Cortex of kidney (tissue), 1 donor: ENCODE results near the gene KLHL29.

ENCODE experiments used
- DNase-seq: peaks from one replicate; lab custom pipeline; 2025; lab: John Stamatoyannopoulos, UW

Gene KLHL29

DNA sequence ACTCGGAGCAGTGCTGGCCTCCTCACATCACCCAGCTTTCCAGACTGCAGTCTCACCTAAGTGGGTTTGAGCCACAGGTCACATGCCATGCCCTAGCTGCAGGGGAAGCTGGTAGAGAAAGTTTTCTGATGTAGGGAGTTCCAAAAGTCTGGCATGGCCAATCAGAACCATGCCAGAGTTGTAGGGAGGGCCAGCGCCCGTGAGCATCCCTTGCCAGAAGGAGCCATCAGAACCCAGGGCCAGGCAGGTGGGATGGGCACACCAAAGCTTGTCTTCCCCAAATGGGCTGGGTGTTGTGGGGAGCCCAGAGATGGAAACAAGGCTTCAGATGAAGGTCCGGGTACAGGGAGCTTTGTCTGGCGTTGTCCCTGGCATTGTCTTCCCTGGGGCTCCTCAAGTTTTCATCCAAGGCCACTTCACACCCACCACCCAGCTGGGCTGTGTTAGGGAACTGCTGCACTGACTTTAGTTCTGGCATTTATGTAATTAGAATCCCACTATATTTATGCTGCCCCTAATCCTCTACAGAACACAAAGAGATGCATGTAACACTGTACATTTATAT is 247.9 kb downstream of the KLHL29 start:
- no peak for DNase-seq

DNA sequence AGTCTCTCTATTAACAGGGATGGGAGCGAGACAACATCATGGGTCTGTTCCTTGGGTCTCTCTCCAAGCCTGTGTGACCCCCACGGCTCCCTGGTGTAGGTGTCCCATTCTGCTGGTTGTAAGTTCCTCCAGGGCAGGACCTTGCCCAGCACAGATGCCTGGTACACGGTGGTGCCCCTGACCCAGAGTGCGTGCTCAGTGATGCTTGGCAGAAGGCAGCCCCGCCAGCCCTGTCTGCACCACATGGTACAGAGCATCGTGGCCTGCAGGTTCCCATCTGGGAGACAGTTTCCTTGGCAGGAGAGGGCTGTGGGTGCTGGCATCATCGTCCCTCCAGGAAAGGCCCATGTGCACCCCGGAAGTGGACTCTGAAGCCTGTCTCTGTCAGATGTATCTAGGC is 249.0 kb downstream of the KLHL29 start:
- no peak for DNase-seq

DNA sequence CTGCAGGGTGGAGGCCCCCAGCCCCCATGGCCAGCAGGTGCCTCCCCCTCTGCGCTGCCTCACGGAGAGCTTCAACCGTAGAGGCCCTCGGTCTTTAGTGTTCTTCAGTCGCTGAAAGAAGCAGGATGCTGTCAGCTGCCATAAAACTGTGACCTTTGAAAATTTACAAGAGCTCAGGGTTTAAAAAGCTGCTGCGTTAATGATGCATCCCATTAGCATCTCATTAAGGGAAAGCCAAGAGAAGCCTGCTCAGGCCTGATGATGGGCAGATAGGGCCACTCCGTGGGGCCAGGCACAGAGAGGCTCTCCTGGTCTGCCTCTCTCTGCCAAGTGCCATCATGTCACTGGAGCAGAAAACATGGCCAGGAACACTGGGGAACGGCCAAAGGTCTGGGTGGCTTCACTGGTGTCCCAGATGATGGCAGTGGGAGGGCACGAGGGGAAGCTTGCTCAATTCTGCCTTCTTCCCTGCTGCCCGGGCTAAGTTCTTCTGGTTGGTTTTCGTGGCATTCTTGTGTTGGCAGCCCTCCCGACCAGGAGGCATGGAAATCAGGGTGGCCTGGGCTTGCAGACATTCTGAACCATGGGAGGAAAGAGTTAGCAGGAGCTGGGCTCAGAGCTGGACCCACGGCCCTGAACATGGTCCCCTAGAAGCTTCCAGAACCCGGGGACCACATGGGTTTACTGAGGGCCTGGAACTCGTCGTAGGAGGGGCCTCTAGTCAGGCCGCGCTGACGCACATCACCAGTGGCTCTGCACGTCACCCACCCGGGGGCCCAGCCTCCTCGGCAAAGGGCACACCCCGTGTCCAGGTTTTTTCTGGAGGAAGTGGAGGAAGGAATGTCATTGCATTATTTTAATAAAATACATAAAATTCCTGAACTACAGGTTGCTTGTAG is 250.7 kb downstream of the KLHL29 start:
- no peak for DNase-seq

DNA sequence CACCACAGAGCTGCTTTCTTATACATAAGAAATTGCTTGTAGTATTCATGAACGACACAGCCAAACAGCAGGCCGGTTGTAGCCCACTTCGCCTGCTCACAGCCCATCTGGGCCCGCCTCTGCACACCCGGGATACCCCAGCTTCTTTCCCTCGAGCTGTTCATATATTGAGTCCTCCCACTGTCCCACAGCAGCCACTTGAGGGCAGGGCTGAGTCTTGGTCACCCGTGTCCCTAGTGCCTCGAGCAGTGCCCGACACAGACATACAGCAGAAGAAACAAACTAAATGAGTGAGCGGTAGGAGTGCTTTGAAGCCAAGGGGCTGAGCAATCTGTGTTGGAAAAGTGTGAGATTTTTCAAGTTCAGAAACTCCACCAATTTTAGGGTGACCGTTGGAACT is 251.4 kb downstream of the KLHL29 start:
- DNase-seq, result no peak

DNA sequence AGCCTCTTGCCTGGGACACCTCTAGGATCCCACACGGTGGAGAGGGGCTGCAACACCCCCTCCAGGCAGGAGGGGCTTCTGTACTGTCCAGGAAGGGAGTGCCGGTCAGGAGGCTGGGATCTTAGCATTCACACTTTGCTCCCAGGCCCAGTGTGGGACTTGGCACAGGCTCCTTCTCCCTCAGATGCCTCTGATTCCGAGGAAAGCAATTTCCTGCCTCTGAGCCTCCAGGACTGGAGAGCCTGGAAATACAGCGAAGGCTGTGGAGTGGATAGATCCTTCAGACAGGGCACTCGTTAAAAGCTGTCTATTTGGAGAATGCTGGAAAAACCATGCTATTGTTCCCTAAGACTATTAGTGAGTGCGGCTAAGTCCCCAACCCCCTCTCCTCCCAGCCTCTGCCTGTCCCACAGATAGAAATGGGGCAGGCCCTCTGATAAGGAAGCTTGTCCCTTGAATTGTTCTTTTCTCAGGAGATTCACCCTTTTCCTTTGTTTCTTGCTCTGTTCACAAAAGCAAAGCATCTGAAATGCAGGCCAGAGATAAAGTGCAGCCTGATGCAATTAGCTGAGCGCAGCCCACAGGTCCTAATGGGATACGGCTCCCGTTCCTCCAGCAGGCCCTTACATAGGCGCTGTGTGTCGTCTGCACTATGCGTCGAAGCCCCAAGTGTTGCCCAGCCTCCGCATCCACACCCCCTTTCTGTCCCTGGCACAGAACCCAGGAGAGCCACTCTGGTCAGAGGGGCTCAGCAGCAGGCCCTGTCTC is 252.2 kb downstream of the KLHL29 start:
- DNase-seq, result no peak

DNA sequence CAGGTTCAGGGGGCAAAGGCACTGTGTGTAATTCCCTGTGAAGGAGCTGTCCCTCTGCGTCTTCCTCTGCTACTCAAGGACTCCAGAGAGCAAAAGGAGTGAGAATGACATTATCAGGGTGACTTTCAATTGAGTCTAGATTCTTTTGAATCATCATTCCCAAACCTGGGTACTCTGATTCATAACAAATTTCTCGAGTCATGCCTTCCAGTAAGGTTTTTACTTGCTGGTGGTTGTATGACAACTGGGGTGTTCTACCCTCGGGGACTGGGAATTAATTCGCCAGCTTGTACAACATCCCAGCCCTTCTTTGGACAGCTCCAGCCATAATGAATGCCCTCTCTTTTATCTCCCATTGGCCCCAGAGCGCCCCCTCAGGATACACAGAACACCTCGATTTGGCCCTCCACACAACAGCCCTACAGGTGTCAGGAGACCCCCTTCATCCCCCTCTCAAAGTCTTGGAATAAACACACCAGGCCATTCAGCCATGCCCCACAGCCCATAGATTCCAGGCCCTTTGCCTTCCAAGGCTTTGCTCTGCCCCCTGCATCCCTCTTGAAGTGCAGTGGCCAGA is 254.5 kb downstream of the KLHL29 start:
- no peak for DNase-seq

DNA sequence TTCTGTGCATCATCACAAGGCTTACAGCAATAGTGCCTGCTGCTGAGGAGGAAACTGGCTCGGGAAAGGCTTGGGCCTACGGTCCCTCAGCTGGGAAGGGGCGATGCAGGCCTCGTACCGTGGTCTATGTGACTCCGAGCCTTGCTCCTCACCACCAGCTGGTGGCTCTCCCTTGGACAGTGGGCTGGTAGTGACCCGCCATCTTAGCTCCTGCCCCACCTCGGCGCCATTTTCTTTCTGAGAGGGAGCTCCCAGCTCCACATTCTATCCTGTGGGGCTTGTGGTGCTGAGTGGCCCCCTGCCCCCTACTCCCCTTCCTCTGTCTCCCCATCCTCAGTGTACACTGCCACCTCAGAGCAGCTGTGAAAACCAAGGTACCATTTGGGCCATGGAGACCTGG is 255.7 kb downstream of the KLHL29 start:
- no peak for DNase-seq

DNA sequence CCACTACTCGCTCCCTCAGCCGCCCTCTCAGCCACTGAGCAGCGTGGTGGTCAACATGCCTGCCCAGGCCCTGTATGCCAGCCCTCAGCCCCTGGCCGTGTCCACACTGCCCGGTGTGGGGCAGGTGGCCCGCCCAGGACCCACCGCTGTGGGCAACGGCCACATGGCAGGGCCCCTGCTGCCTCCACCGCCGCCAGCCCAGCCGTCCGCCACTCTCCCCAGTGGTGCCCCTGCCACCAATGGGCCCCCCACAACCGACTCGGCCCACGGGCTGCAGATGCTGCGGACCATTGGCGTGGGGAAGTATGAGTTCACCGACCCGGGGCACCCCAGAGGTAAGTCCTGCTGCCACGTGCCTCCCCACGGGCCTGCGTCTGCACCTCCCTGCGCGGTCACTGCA is 257.5 kb downstream of the KLHL29 start:
- no peak for DNase-seq

DNA sequence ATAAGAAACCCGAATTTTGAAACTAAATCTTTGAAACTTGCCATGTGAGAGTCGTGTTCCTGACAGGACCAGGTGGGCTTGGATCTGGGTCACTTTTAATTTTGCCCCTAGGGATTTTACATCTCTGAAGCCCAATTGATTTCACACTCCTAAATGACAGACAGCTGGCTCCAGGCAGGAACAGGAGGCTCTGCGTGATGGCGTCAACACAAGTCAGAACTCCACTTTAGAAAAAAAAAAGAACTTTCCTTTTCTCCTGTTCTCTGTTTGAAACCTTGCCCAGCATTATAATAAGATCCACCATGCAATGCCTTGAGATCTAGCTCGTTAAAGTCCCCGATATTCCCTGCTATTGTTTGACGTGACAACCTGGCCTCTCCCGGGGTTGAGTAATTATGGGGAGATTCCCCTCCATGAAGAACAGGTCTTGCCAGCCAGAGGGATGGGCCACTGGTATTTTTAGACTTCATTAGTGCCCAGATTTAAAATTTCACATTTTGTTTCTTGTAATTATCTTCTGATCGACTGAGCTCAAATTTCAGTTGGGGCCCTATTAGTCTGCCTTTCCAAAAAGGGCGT is 260.3 kb downstream of the KLHL29 start:
- DNase-seq, result no peak

DNA sequence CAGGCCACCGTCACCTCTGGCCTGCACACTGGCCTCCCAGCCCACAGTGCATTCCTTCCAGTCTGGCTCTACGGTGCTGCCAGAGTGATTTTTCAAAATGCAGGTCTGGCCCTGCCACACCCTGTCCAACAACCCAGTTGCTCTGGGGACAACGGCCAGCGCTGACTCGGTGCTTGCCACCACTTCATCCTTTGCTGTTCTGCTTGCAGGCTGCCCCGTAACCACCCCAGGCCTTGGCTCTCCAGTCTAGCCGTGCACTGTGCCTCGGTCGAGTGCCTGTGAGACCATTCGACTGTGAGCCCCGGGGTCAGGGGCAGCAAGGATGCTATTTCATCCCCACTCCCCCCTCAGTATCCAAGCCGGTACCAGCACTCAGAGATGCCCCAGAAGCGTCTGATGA is 262.6 kb downstream of the KLHL29 start:
- no peak for DNase-seq

DNA sequence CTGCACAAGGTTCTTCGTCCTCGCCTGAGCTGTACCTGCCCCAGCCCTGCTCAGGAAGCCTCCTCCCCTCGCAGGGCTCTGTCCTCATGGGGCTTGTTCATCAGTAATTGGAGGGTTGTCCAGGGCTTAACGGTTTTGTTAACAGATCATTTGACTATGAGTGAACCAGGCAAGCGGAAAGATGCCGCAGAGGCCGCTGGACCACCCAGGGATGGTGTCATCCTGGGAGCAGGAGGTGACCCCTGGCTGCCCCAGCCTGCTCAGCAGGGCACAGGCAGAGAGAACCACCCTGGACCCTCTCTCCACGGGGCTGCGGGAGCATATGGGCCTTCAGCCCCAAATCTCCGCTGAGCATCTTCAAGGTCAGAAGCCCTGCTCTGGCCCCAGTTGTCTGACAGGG is 264.3 kb downstream of the KLHL29 start:
- DNase-seq, result no peak

DNA sequence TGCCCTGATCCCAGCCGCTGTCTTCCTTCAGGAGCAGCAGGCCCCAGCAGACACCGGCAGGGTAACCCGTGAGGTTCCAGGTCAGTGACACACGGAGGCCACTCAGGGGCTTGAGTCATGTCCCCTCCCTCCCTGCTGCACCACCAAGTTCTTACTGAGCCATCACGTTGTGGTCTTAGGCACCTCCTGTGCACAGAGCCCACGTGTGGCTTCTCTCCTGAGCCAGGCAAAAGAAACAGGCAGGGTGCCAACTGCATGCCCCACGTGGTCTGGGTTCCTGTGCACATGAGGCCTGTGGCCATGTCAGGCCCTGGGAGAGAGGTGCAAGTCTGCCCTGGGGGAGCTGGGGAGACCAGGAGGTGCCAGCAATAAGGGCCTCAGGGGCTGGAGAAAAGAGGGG is 264.8 kb downstream of the KLHL29 start:
- DNase-seq, result no peak

DNA sequence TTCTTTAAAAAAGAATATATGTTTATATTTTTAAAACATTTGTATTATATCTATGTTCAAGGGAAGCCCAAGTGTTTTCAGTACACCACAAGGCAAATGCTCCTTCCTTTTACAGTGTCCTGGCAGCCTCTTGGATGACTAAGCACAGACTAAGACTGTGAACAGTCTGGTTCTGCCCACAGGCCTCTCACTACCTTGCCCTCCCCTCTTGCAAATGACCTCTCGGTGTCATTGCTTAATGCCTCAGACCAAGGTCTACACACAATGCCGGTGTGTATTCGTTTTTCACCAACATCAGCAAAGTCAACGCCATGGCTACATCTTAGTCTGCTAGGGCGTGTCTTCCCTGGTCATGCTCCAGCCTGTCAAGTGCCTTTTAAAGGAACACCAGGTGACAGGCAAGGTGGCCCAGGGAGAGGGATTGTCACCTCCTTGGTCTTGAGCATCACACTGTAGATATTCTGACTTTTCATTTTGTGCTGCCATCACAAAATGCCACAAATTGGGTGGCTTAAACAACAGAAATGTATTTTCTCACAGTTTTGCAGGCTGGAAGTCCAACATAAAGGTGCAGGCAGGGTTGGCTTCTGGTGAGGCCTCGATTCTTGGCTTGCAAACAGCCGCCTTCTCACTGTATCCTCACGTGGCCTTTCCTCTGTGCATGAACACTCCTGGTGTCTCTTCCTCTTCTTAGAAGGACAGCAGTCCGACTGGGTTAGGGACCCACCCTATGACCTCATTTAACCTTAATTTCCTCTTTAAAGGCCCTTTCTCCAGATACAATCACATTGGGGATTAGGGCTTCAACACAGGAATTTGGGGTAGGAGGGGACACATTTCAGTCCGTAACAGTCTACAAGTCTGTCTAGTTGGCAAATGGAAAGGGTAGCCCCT is 266.5 kb downstream of the KLHL29 start:
- no peak for DNase-seq

DNA sequence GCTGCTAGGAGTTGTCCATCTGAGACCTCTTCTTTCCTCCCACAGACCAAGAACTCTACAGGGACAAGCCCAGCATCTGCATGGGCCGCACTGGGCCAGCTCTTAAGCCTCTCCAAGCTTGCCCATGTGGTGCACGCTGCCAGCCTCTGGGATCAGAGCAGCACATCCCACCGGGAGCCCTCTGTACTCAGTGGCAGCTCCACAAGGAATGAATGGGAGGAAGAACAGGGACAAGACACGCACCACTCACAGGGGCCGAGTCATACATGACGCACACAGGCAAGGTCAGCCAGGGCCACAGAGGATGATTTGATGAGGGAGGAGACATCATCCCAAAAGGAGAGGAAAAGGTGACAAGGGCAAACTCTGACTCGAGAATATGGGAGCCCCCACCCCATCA is 268.3 kb downstream of the KLHL29 start:
- no peak for DNase-seq

DNA sequence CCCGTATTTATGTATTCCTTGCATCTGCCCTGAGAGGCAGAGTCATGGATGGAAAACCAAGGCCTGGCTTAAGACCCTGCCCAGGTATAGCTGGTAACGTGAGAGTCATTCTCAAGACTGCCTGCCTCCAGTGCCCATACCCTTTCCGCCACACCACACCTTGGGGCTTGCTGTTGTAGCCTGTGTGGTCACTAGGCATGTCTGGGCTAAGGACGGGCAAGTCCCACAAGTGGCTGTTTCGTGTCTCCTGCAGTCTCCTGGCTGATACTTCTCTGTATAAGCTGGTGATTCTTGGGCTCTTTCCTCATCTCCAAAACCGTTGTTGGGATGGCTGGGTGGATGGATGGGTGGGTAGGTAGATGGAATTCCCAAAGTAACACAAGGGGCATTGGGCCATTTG is 269.8 kb downstream of the KLHL29 start:
- DNase-seq, result no peak

DNA sequence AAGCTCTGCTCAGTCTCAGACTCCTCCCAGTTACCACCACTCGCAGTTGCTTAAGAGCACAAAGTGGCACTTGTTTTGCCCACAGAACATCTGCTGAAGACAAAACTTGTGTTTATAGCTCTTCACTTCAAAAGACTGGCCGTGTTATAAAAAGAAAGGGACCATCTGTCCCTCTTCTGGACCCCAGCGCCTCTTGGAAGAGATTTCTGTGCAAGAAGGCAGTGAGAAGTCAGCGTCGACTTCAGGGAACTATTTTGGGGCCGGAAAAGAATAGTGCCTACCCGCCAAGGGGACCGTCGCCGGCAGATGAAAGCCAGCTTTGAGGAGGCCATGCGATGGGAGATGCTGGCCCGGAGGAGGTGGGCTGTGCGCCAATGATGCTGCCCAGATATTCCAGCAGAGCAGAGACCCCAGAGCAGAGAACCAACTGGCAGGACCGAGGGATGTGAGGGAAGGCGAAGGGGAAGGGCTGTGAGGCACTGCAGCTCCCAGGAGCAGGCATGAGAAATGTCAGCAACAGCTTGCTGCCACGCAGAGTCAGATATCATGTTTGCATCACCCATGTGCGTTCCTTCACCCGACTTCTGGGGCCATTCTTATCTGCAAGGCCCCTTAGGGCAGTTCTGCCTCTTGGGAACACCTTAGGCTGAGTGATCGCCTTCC is 271.1 kb downstream of the KLHL29 start:
- no peak for DNase-seq

DNA sequence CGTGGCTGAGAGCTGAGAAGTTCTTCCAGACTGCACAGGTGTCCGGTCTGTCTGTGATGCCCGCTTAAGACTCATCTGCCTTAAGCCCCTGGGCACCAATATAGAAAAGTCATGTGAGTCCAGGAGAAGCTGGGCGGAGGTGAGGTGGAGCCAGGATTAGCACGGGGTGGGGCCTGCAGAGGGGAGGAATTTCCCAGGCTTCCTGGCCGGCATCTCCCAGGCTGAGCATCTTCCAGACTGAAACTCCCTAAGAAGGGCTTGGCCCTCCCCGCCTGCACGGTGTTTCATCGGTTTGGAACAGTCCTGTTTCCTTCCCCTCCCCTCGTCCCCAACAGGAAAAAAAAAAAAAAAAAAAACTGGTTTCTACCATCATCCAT is 271.6 kb downstream of the KLHL29 start:
- DNase-seq, result no peak

DNA sequence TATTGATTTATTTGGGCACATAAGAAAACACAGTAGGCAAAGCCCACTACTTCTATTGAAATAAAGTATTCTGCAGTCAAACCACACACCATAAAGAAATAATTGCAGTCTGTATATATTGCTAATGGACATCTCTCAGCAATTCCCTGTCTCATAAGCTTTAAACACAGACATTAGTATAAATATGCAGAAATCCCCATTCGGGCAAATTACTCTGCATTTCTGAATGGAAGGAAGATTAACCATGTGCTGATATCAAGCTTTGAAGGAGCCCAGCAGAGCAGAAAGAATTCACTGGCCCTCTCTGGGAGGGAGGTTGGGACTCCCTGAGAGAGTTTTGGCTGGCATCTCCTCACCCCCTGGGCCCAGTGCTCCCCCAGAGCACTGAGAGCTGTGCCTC is 272.4 kb downstream of the KLHL29 start:
- DNase-seq, result no peak

DNA sequence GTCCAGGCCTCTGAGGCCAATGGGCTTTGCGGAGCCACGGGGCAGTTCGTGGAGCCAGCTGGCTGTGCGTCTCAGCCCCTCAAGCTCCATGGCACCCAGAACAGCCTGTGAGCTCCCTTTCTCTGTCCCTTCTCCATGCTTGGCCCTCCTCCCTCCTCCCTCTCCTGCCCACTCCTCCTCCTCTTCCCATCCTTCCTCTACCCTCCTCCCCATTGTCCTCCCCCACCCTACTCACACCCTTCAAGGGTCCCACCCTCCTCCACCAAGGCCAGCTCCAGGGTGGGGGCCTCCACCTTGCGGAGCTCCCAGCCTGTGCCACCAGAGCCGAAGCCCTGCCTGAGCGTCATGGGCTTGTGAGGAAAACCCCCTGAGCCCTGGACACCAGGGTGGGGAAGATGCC is 273.0 kb downstream of the KLHL29 start:
- no peak for DNase-seq

DNA sequence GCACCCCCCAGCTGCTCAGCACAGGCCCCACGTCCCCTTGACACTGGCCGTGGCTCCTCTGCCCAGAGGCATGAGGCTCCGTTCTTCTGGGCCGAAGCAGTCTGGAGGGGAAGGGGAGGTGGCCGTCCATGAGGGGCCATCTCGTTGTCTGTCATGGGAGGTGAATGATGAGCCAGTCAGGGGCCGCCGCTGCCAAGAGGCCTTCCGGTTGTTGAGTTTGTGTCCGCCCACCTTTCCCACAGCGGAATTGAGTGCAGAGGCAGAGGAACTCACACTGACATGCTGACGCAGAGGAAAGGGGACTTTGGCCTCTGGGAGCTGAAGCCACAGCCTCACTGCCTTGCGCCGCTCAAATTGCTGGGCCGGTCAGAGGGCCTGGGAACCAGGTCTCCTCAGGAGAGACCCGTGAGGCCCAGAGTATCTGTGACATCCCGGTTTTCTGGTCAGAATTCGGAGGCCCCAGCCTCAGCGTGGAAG is 273.5 kb downstream of the KLHL29 start:
- no peak for DNase-seq

DNA sequence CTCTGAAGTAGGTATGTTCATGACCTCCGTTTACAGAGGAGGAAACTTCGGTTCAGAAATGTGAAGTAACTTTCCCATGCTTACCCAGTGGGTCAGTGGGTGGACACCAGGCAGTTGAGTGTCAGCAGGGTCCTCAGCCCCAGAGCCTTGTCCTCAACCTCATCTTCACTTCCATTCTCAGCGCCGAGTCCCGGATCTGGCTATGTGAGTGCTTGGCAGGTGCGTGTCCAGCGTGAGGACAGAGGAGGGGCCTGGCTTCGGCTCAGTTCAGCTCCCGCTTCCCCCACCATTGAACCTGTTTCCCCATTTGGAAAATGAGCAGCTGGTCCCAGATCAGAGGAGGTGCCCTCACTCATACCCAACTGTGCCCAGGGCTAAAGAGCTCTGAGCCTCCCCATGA is 274.3 kb downstream of the KLHL29 start:
- DNase-seq, result no peak
